ENCODE data around the gene CPSF3.
A peak's percentile ranks its signal among the peaks of the same experiment; 100 is the strongest.

Gene CPSF3

GRCh38 chr2:9423100-9423921, at the start of gene CPSF3, which contains the start of gene ITGB1BP1 (continued):
- TF ChIP-seq ZNF664 (tag by site-specific recombination; IDR thresholded peaks at IDR 0.05) (no peak), ZNF23 (tag by site-specific recombination; IDR thresholded peaks at IDR 0.05; ENCODE audit: borderline replicate concordance) (no peak), ZNF132 (tag by site-specific recombination; IDR thresholded peaks at IDR 0.05; ENCODE audit: borderline replicate concordance) (no peak), ZNF707 (tag by site-specific recombination; IDR thresholded peaks at IDR 0.05) (no peak), ZNF239 (tag by site-specific recombination; IDR thresholded peaks at IDR 0.05) (no peak), ZNF10 (tag by site-specific recombination; IDR thresholded peaks at IDR 0.05) (no peak), ZNF704 (tag by site-specific recombination; IDR thresholded peaks at IDR 0.05) (no peak), ZNF585B (tag by site-specific recombination; IDR thresholded peaks at IDR 0.05) (no peak; the same call in 1 of the 2 replicates), ZXDB (tag by site-specific recombination; IDR thresholded peaks at IDR 0.05) (peak; percentile 78), ZSCAN30 (tag by site-specific recombination; IDR thresholded peaks at IDR 0.05) (peak; percentile 57; the same call in 1 of the 2 replicates), ZNF791 (tag by site-specific recombination; IDR thresholded peaks at IDR 0.05) (no peak), ZNF174 (tag by site-specific recombination; IDR thresholded peaks at IDR 0.05) (no peak), KLF16 (tag by site-specific recombination; IDR thresholded peaks at IDR 0.05) (peak; percentile 94), ZNF670 (tag by site-specific recombination; IDR thresholded peaks at IDR 0.05; ENCODE audit: low read depth) (no peak), AEBP2 (tag by site-specific recombination; IDR thresholded peaks at IDR 0.05; ENCODE audit: borderline replicate concordance) (no peak), ZNF157 (tag by site-specific recombination; IDR thresholded peaks at IDR 0.05) (no peak), ZNF777 (tag by site-specific recombination; IDR thresholded peaks at IDR 0.05; ENCODE audit: borderline replicate concordance) (no peak), ZNF2 (tag by site-specific recombination; IDR thresholded peaks at IDR 0.05) (peak; percentile 15; the same call in 1 of the 2 replicates), ZNF621 (tag by site-specific recombination; IDR thresholded peaks at IDR 0.05) (no peak), HOXD13 (CRISPR knock-in tag; IDR thresholded peaks at IDR 0.05; ENCODE audit: borderline replicate concordance) (no peak), MZF1 (tag by site-specific recombination; IDR thresholded peaks at IDR 0.05; ENCODE audit: borderline replicate concordance) (no peak), ZNF148 (tag by site-specific recombination; IDR thresholded peaks at IDR 0.05; ENCODE audit: borderline replicate concordance) (no peak), ZNF391 (tag by site-specific recombination; IDR thresholded peaks at IDR 0.05; ENCODE audit: borderline replicate concordance, low read depth) (no peak)
- TF ChIP-seq, protein P1, sequence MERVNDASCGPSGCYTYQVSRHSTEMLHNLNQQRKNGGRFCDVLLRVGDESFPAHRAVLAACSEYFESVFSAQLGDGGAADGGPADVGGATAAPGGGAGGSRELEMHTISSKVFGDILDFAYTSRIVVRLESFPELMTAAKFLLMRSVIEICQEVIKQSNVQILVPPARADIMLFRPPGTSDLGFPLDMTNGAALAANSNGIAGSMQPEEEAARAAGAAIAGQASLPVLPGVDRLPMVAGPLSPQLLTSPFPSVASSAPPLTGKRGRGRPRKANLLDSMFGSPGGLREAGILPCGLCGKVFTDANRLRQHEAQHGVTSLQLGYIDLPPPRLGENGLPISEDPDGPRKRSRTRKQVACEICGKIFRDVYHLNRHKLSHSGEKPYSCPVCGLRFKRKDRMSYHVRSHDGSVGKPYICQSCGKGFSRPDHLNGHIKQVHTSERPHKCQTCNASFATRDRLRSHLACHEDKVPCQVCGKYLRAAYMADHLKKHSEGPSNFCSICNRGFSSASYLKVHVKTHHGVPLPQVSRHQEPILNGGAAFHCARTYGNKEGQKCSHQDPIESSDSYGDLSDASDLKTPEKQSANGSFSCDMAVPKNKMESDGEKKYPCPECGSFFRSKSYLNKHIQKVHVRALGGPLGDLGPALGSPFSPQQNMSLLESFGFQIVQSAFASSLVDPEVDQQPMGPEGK (tag by site-specific recombination; IDR thresholded peaks at IDR 0.05): peak; percentile 70
- TF ChIP-seq, protein P2, sequence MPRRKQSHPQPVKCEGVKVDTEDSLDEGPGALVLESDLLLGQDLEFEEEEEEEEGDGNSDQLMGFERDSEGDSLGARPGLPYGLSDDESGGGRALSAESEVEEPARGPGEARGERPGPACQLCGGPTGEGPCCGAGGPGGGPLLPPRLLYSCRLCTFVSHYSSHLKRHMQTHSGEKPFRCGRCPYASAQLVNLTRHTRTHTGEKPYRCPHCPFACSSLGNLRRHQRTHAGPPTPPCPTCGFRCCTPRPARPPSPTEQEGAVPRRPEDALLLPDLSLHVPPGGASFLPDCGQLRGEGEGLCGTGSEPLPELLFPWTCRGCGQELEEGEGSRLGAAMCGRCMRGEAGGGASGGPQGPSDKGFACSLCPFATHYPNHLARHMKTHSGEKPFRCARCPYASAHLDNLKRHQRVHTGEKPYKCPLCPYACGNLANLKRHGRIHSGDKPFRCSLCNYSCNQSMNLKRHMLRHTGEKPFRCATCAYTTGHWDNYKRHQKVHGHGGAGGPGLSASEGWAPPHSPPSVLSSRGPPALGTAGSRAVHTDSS (tag by site-specific recombination; IDR thresholded peaks at IDR 0.05): no peak
- TF ChIP-seq, protein P3, sequence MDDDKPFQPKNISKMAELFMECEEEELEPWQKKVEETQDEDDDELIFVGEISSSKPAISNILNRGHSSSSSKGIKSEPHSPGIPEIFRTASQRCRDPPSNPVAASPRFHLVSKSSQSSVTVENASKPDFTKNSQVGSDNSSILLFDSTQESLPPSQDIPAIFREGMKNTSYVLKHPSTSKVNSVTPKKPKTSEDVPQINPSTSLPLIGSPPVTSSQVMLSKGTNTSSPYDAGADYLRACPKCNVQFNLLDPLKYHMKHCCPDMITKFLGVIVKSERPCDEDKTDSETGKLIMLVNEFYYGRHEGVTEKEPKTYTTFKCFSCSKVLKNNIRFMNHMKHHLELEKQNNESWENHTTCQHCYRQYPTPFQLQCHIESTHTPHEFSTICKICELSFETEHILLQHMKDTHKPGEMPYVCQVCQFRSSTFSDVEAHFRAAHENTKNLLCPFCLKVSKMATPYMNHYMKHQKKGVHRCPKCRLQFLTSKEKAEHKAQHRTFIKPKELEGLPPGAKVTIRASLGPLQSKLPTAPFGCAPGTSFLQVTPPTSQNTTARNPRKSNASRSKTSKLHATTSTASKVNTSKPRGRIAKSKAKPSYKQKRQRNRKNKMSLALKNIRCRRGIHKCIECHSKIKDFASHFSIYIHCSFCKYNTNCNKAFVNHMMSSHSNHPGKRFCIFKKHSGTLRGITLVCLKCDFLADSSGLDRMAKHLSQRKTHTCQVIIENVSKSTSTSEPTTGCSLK (tag by site-specific recombination; IDR thresholded peaks at IDR 0.05): no peak
- TF ChIP-seq, protein P4, sequence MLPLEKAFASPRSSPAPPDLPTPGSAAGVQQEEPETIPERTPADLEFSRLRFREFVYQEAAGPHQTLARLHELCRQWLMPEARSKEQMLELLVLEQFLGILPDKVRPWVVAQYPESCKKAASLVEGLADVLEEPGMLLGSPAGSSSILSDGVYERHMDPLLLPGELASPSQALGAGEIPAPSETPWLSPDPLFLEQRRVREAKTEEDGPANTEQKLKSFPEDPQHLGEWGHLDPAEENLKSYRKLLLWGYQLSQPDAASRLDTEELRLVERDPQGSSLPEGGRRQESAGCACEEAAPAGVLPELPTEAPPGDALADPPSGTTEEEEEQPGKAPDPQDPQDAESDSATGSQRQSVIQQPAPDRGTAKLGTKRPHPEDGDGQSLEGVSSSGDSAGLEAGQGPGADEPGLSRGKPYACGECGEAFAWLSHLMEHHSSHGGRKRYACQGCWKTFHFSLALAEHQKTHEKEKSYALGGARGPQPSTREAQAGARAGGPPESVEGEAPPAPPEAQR (tag by site-specific recombination; IDR thresholded peaks at IDR 0.05): 0 out of 2 replicates have a peak, but pooled peaks have one; percentile 76
